ENCODE measurements around the gene C8A. TPM values are rescaled to one million over a fixed set of nuclear protein-coding genes. Genes with fewer than 3 reads are reported as not detected.

C8A gene
- total RNA-seq, 2 experiments from 2014 or later: not detected

GRCh38 chr1:56922507-56922906 is 67.9 kb downstream of the C8A start:
- H3K36me3 ChIP-seq (ENCODE audit: insufficient read depth, low read length): no peaks in the 10 kb centered on the region
- H3K4me1 Mint-ChIP-seq (ENCODE audit: low read depth): no peaks in the 10 kb centered on the region
- no peak for ATAC-seq (ENCODE audit: poor library complexity)
- H3K4me3 Mint-ChIP-seq: no peak overlapping the region
- peaks cover 30% of the 10 kb centered on the region for H3K27me3 Mint-ChIP-seq
- no peak for DNase-seq
- H3K4me3 ChIP-seq (ENCODE audit: low read length): no peak overlapping the region
- intact Hi-C loops (cut with DNase I, micrococcal nuclease): loop anchor here in 1 of 2 experiments (10.0 kb wide), 1 partner anchor 58 kb away; no protein-coding TSS in a partner anchor
- H3K4me1 ChIP-seq (ENCODE audit: insufficient read depth, low read length): no peaks in the 10 kb centered on the region
- H3K27ac ChIP-seq (ENCODE audit: low read depth in 1 of 2, low read length in 2 of 2): no peak overlapping the region
- no peaks in the 10 kb centered on the region for H3K9me3 Mint-ChIP-seq
- no peaks in the 10 kb centered on the region for H3K27me3 ChIP-seq (ENCODE audit: control insufficient read depth in 1 of 2, insufficient read depth in 2 of 2, low read length in 2 of 2)
- no peaks in the 10 kb centered on the region for H3K9me3 ChIP-seq (ENCODE audit: control insufficient read depth in 1 of 2, insufficient read depth in 1 of 2, low read length in 2 of 2)
- no peak overlapping the region for H3K27ac Mint-ChIP-seq
- POLR2A ChIA-PET: no interaction called here
- TF ChIP-seq CTCF (IDR thresholded peaks at IDR 0.05): no peak
- CTCF ChIA-PET: no interaction called here
- no peaks in the 10 kb centered on the region for H3K36me3 Mint-ChIP-seq (ENCODE audit: low read depth)

GRCh38 chr1:56923201-56923600 is 68.6 kb downstream of the C8A start:
- intact Hi-C loops (cut with DNase I, micrococcal nuclease): loop anchor here in 1 of 2 experiments (10.0 kb wide), 1 partner anchor 58 kb away; no protein-coding TSS in a partner anchor
- H3K4me1 ChIP-seq (ENCODE audit: insufficient read depth, low read length): no peaks in the 10 kb centered on the region
- H3K36me3 ChIP-seq (ENCODE audit: insufficient read depth, low read length): no peaks in the 10 kb centered on the region
- no peak overlapping the region for H3K4me3 ChIP-seq (ENCODE audit: low read length)
- no peak overlapping the region for H3K27ac ChIP-seq (ENCODE audit: low read depth in 1 of 2, low read length in 2 of 2)
- no peaks in the 10 kb centered on the region for H3K27me3 ChIP-seq (ENCODE audit: control insufficient read depth in 1 of 2, insufficient read depth in 2 of 2, low read length in 2 of 2)
- no peaks in the 10 kb centered on the region for H3K9me3 ChIP-seq (ENCODE audit: control insufficient read depth in 1 of 2, insufficient read depth in 1 of 2, low read length in 2 of 2)
- H3K4me1 Mint-ChIP-seq (ENCODE audit: low read depth): no peaks in the 10 kb centered on the region
- no peak for TF ChIP-seq CTCF (IDR thresholded peaks at IDR 0.05)
- no peaks in the 10 kb centered on the region for H3K9me3 Mint-ChIP-seq
- ChIA-PET CTCF (no interaction called here), POLR2A (no interaction called here)
- H3K4me3 Mint-ChIP-seq: no peak overlapping the region
- no peak for DNase-seq
- no peaks in the 10 kb centered on the region for H3K36me3 Mint-ChIP-seq (ENCODE audit: low read depth)
- peaks cover 30% of the 10 kb centered on the region for H3K27me3 Mint-ChIP-seq
- no peak overlapping the region for H3K27ac Mint-ChIP-seq
- no peak for ATAC-seq (ENCODE audit: poor library complexity)

GRCh38 chr1:56924116-56924515 is 69.5 kb downstream of the C8A start:
- H3K9me3 ChIP-seq (ENCODE audit: control insufficient read depth in 1 of 2, insufficient read depth in 1 of 2, low read length in 2 of 2): no peaks in the 10 kb centered on the region
- no peak overlapping the region for H3K4me3 ChIP-seq (ENCODE audit: low read length)
- Mint-ChIP-seq H3K36me3 (ENCODE audit: low read depth) (no peaks in the 10 kb centered on the region), H3K4me3 (no peak overlapping the region), H3K27me3 (peaks cover 30% of the 10 kb centered on the region), H3K27ac (no peak overlapping the region), H3K4me1 (ENCODE audit: low read depth) (no peaks in the 10 kb centered on the region), H3K9me3 (no peaks in the 10 kb centered on the region)
- H3K27ac ChIP-seq (ENCODE audit: low read depth in 1 of 2, low read length in 2 of 2): no peak overlapping the region
- no peaks in the 10 kb centered on the region for H3K36me3 ChIP-seq (ENCODE audit: insufficient read depth, low read length)
- H3K4me1 ChIP-seq (ENCODE audit: insufficient read depth, low read length): no peaks in the 10 kb centered on the region
- no peaks in the 10 kb centered on the region for H3K27me3 ChIP-seq (ENCODE audit: control insufficient read depth in 1 of 2, insufficient read depth in 2 of 2, low read length in 2 of 2)
- no peak for TF ChIP-seq CTCF (IDR thresholded peaks at IDR 0.05)
- ChIA-PET POLR2A (no interaction called here), CTCF (no interaction called here)
- no peak for DNase-seq
- no peak for ATAC-seq (ENCODE audit: poor library complexity)
- intact Hi-C loops (cut with DNase I, micrococcal nuclease): loop anchor here in 1 of 2 experiments (10.0 kb wide), 1 partner anchor 59 kb away; no protein-coding TSS in a partner anchor

Data from CD4-positive, alpha-beta T cell (primary cell).